Breast epithelium (tissue), 3 donors: ENCODE measurements around the gene POU2F3.

Source experiments
- CTCF ChIP-seq, 3 donors: fragments of 450-650 bp; IDR thresholded peaks; one replicate each; pipeline ENCODE4 v1.5.1; 2016 to 2017; ENCODE audit warnings: antibody characterized with exemption in 3 of 3, mild to moderate bottlenecking in 3 of 3, moderate library complexity in 3 of 3
- POLR2A ChIP-seq: fragments of 450-650 bp; IDR thresholded peaks from one replicate; pipeline ENCODE4 v1.6.1; 2016; ENCODE audit warnings: antibody characterized with exemption, mild to moderate bottlenecking, moderate library complexity

DNA sequence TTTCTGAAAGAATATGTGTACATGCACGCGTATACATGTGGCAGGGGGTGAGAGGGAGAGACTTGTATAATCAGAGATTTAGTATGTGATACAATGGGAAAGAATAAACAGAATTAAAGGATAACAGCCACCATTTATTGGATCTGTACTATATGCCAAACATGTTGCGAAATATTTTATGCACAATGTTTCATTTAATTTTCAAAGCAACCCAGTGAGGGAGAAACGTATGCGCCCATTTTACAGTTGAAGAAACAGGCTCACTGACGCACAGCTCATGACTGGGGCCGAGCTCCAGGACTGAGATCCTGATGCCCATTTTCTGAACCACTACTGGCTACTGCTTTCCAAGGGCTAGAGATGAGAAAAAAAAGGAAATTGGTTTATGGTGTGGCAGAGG, 32.4 kb upstream of the POU2F3 start:
- TF ChIP-seq CTCF (IDR thresholded peaks at IDR 0.05) (no peak), POLR2A (no peak)
